C4-2B (cell line): ENCODE measurements around the gene GPR27.

Experiments used
- ZFX ChIP-seq: fragments of 450-650 bp; IDR thresholded peaks from 2 replicates; pipeline ENCODE4 v1.6.1; 2017
- TF ChIP-seq, protein P1 (sequence below): fragments of 450-650 bp; conservative IDR thresholded peaks from 2 replicates; pipeline ENCODE4 v1.5.1; 2017; ENCODE audit warnings: mild to moderate bottlenecking

DNA sequence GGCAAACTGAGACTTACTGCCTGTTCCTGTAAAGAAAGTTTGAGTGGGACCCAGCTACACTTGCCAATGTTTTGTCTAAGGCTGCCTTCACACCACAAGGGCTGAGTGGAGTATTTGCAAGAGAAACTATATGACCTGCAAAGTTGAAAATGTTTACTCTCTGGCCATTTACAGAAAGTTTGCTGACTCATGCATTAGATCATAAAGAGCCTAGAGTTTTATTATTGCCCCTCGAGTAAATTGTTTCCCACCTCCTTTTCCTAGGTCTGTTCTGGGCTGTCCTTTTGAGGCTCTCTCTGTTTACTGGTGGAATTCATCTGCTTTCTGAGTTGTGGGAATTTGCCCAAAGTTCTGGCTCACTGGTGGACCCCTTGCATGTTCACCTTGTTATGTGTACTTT is 38.0 kb downstream of the GPR27 start:
- TF ChIP-seq, protein P1, sequence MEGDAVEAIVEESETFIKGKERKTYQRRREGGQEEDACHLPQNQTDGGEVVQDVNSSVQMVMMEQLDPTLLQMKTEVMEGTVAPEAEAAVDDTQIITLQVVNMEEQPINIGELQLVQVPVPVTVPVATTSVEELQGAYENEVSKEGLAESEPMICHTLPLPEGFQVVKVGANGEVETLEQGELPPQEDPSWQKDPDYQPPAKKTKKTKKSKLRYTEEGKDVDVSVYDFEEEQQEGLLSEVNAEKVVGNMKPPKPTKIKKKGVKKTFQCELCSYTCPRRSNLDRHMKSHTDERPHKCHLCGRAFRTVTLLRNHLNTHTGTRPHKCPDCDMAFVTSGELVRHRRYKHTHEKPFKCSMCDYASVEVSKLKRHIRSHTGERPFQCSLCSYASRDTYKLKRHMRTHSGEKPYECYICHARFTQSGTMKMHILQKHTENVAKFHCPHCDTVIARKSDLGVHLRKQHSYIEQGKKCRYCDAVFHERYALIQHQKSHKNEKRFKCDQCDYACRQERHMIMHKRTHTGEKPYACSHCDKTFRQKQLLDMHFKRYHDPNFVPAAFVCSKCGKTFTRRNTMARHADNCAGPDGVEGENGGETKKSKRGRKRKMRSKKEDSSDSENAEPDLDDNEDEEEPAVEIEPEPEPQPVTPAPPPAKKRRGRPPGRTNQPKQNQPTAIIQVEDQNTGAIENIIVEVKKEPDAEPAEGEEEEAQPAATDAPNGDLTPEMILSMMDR: no peak
- no peak for TF ChIP-seq ZFX
